Measurements from ENCODE around the gene RER1. TPM values are rescaled to one million over a fixed set of nuclear protein-coding genes. Genes with fewer than 3 reads are reported as not detected.
"Not testable (repeated sequence)": the region's sequence is repeated elsewhere in the genome, so short reads cannot be mapped to it uniquely, and the experiment has no call there.

The RER1 gene
- total and polyA plus RNA-seq, 8 donors, result 89.6 to 167 (median 101) TPM

DNA sequence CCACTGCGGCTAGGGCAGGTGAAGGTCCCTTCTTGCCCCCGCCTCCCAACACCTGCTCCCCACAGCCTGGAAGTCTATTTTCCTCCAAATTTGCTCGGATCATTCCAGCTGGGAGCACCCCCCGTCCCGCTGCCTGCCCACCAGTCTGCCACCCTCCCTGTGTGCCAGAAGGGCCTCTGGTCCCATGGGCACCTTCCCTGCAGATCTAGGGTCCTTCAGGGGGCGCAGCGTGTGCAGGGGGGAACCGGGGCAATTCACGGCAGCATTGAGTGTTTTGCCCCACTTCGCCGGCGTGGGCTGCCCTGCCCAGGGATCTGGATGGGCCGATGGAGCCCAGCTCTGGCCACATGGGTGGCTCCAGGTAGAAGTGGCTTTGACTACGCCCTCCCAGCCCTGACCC lies 47.0 kb downstream of the RER1 start:
- intact Hi-C loops (cut with DNase I), result no loop called here
- no peaks in the 10 kb centered on the region for H3K9me3 ChIP-seq

DNA sequence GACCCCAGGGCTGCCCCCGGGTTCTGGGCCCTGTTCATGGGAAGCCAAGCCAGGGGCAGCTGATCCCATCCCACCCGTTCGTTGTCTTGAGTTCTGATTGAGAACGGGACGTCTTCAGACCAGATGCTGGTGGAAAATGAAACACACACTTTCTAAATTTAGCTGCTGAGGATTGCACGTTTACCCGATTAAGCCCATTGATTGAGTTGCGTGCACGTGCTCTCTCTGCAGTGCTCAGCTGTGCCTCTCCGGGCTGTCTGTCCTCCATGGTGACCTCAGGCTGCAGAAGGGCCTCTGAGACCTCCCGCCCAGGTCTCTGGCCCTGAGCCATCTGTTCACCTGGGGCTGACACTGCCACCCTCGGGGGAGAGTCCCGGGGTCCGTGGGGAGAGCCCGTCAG lies 47.7 kb downstream of the RER1 start:
- Histone ChIP-seq H3K9me3 (no peaks in the 10 kb centered on the region), H3K36me3 (no peaks in the 10 kb centered on the region), H3K4me3 (no peak overlapping the region), H3K27me3 (peaks cover 16 to 88% of the 10 kb centered on the region in 2 donors), H3K4me1 (no peaks in the 10 kb centered on the region), H3K27ac (no peak overlapping the region)
- ATAC-seq (no peak), DNase-seq (no peak)
- intact Hi-C loops (cut with DNase I), result no loop called here
- TF ChIP-seq, protein P1, sequence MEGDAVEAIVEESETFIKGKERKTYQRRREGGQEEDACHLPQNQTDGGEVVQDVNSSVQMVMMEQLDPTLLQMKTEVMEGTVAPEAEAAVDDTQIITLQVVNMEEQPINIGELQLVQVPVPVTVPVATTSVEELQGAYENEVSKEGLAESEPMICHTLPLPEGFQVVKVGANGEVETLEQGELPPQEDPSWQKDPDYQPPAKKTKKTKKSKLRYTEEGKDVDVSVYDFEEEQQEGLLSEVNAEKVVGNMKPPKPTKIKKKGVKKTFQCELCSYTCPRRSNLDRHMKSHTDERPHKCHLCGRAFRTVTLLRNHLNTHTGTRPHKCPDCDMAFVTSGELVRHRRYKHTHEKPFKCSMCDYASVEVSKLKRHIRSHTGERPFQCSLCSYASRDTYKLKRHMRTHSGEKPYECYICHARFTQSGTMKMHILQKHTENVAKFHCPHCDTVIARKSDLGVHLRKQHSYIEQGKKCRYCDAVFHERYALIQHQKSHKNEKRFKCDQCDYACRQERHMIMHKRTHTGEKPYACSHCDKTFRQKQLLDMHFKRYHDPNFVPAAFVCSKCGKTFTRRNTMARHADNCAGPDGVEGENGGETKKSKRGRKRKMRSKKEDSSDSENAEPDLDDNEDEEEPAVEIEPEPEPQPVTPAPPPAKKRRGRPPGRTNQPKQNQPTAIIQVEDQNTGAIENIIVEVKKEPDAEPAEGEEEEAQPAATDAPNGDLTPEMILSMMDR (IDR thresholded peaks at IDR 0.05), result no peak

More for the DNA sequence above, 47.0 kb downstream of the RER1 start:
- no peak overlapping the region for H3K4me3 ChIP-seq
- DNase-seq, result no peak
- H3K27me3 ChIP-seq, result peaks cover 10 to 88% of the 10 kb centered on the region in 2 donors
- no peaks in the 10 kb centered on the region for H3K4me1 ChIP-seq
- TF ChIP-seq, protein P1 (IDR thresholded peaks at IDR 0.05), result no peak
- no peaks in the 10 kb centered on the region for H3K36me3 ChIP-seq
- no peak overlapping the region for H3K27ac ChIP-seq
- no peak for ATAC-seq

DNA sequence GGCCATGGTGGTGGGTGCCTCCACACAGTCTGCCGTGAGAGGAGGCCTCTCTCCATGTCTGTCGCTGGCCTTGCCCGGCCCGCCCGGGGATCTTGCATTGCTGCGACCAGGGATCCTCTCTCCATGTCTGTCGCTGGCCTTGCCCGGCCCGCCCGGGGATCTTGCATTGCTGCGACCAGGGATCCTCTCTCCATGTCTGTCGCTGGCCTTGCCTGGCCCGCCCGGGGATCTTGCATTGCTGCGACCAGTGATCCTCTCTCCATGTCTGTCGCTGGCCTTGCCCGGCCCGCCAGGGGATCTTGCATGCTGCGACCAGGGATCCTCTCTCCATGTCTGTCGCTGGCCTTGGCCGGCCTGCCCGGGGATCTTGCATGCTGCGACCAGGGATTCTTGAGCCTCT lies 48.7 kb downstream of the RER1 start:
- H3K4me3 ChIP-seq; H3K9me3 ChIP-seq; H3K27ac ChIP-seq; ATAC-seq; intact Hi-C loops (cut with DNase I); H3K4me1 ChIP-seq; DNase-seq; H3K36me3 ChIP-seq: not testable (repeated sequence)
- peaks cover 22 to 88% of the 10 kb centered on the region in 2 donors for H3K27me3 ChIP-seq

DNA sequence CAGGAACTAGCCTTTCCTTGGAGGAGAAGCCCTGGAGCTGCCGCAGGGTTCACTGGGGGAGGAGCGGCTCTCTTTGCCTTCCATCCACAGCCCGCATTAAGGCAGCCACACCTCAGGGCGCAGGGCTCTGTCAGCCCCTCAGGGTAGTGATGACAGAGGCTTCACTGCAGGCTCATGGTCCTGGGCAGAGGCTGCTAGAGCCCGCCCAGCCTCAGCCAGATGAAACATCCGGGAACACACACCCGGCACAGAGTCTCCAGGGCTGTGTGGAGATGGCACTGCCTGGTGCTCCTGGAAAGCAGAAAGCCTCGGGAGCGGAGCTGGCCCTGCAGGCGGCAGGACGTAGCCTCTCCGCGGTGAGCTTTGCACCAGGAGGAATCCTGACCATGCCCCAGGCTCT lies 50.1 kb downstream of the RER1 start:
- Histone ChIP-seq H3K27ac (no peak overlapping the region), H3K9me3 (no peaks in the 10 kb centered on the region), H3K4me3 (no peak overlapping the region), H3K27me3 (peaks cover 22 to 95% of the 10 kb centered on the region in 2 donors), H3K36me3 (no peaks in the 10 kb centered on the region), H3K4me1 (no peaks in the 10 kb centered on the region)
- ATAC-seq (no peak), DNase-seq (no peak)
- intact Hi-C loops (cut with DNase I), result no loop called here
- TF ChIP-seq, protein P1 (IDR thresholded peaks at IDR 0.05), result no peak

DNA sequence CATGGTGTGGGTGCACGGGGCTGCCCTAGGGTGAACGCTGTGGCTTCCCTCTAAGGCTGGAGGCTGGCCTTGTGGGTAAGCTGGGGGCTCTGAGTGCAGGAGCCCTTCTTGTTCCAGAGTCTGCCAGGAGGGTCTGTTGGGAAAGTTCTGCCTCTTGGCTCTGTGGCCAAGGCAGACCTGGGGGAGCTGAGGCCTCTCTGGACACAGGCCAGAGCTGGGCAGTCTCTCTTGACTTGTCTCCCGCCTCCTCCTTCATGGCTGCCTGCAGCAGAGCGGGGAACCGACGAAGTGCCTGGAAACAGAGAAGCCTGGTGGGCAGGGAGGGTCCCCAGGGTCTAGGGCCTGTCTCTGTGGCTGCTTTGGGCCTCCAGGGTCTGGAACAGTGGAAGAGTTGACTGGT lies 51.0 kb downstream of the RER1 start:
- no peaks in the 10 kb centered on the region for H3K36me3 ChIP-seq
- TF ChIP-seq, protein P1 (IDR thresholded peaks at IDR 0.05), result no peak
- intact Hi-C loops (cut with DNase I), result no loop called here
- ATAC-seq (no peak), DNase-seq (no peak)
- H3K4me1 ChIP-seq, result no peaks in the 10 kb centered on the region
- no peak overlapping the region for H3K4me3 ChIP-seq
- H3K27ac ChIP-seq, result no peak overlapping the region
- no peaks in the 10 kb centered on the region for H3K9me3 ChIP-seq
- peaks cover 22 to 95% of the 10 kb centered on the region in 2 donors for H3K27me3 ChIP-seq
